K562 (cell line): ENCODE results near the gene TCEANC. TPM values are rescaled to one million over a fixed set of nuclear protein-coding genes. Genes with fewer than 3 reads are reported as not detected.

ENCODE experiments used
- HDAC2 ChIP-seq: fragments of 450-650 bp; IDR thresholded peaks from 2 replicates; pipeline ENCODE4 v1.6.1; 2016; ENCODE audit warnings: mild to moderate bottlenecking
- KDM2B ChIP-seq: fragments of 250-450 bp; sonication (Bioruptor Pico); IDR thresholded peaks from 2 replicates; pipeline ENCODE4 v1.8.0; 2021; ENCODE audit warnings: mild to moderate bottlenecking, moderate library complexity
- NFRKB ChIP-seq: fragments of 450-650 bp; IDR thresholded peaks from 2 replicates; pipeline ENCODE4 v1.6.1; 2016; ENCODE audit warnings: low read depth
- NR4A1 ChIP-seq, 2 experiments: fragments of 250-450 bp in 1 of 2; fragments of 450-650 bp in 1 of 2; sonication (Bioruptor Pico) in 1 of 2; IDR thresholded peaks; 2 replicates each; pipeline versions ENCODE4 v1.4.0 to v1.6.1; 2016 to 2020; ENCODE audit warnings: mild to moderate bottlenecking in 2 of 2, missing compliant biosample characterization in 1 of 2, missing genetic modification characterization in 1 of 2, moderate library complexity in 1 of 2
- NRF1 ChIP-seq, 2 experiments: fragments of 450-650 bp; IDR thresholded peaks in 1 of 2; conservative IDR thresholded peaks in 1 of 2; 2 replicates each; pipeline ENCODE4 v1.6.1; 2014; ENCODE audit warnings: mild to moderate bottlenecking in 2 of 2
- OTX1 ChIP-seq: fragments of 450-650 bp; formaldehyde crosslinking; IDR thresholded peaks from 2 replicates; pipeline ENCODE4 v1.4.0; 2022; ENCODE audit warnings: mild to moderate bottlenecking
- PHTF2 ChIP-seq: fragments of 250-450 bp; sonication (Bioruptor Pico); IDR thresholded peaks from 2 replicates; pipeline ENCODE4 v1.5.0; 2021; ENCODE audit warnings: mild to moderate bottlenecking
- POLR2AphosphoS5 ChIP-seq: IDR thresholded peaks from 2 replicates; pipeline ENCODE4 v1.6.1; 2011; ENCODE audit warnings: mild to moderate bottlenecking, low read depth, low read length, moderate library complexity; ENCODE audit not compliant: control insufficient read depth, insufficient read depth
- SLC30A9 ChIP-seq: fragments of 250-450 bp; sonication (Bioruptor Pico); IDR thresholded peaks from 2 replicates; pipeline ENCODE4 v1.8.0; 2022; ENCODE audit warnings: mild to moderate bottlenecking, moderate library complexity
- TSC22D4 ChIP-seq: fragments of 450-650 bp; IDR thresholded peaks from 2 replicates; pipeline ENCODE4 v1.6.1; 2016; ENCODE audit warnings: missing genetic modification characterization, missing biosample characterization, control low read depth
- ZNF668 ChIP-seq: fragments of 250-450 bp; sonication (Bioruptor Pico); IDR thresholded peaks from 2 replicates; pipeline ENCODE4 v1.8.0; 2022; ENCODE audit warnings: mild to moderate bottlenecking, inconsistent platforms
- polyA plus RNA-seq, 8 experiments: library from polyadenylated mRNA; depleted of rRNA in 4 of 8; stranded (reverse) in 5 of 8; unstranded in 3 of 8; fragments of >200 nt; fragmentation: Nextera tagmentation in 2 of 8; fragmentation: Illumina TruSeq in 1 of 8; extraction: Ambion mirVana in 2 of 8; extraction: Trizol in 1 of 8; gene quantifications; 2 replicates each; pipeline versions ENCODE4 v1.2.1 to v1.2.3, GENCODE V29; 2011 to 2014; ENCODE audit warnings: inconsistent platforms in 1 of 8, missing spikeins in 1 of 8
- total RNA-seq, 7 experiments: library from RNA; depleted of rRNA in 6 of 7; stranded (reverse); fragments of >200 nt in 6 of 7; fragmentation: Illumina TruSeq in 2 of 7; extraction: Trizol in 2 of 7; gene quantifications; 2 replicates each; pipeline versions ENCODE4 v1.2.1 to v1.2.3, GENCODE V29; 2011 to 2021; ENCODE audit warnings: low replicate concordance in 1 of 7
- TF ChIP-seq, protein P1 (sequence below): fragments of 250-450 bp; sonication (Bioruptor Pico); IDR thresholded peaks from 2 replicates; pipeline ENCODE4 v1.5.0; 2021
- TF ChIP-seq, protein P2 (sequence below): sonication (generic); formaldehyde crosslinking; IDR thresholded peaks from 2 replicates; pipeline ENCODE4 v1.5.0; 2020; ENCODE audit warnings: missing genetic modification reagents
- TF ChIP-seq, protein P3 (sequence below): sonication (generic); formaldehyde crosslinking; IDR thresholded peaks from 2 replicates; pipeline ENCODE4 v1.8.1; 2023; ENCODE audit warnings: mild to moderate bottlenecking, missing genetic modification reagents
- TF ChIP-seq, protein P4 (sequence below): fragments of 200-800 bp; sonication (Bioruptor generic); IDR thresholded peaks from 2 replicates; pipeline ENCODE4 v1.6.1; 2016; ENCODE audit warnings: missing genetic modification characterization, missing compliant biosample characterization
- TF ChIP-seq, protein P5 (sequence below): fragments of 450-650 bp; formaldehyde crosslinking; IDR thresholded peaks from 2 replicates; pipeline ENCODE4 v1.4.0; 2020; ENCODE audit warnings: mild to moderate bottlenecking, moderate library complexity

Gene TCEANC
- total and polyA plus RNA-seq, 9 of the 15 experiments (the other 6 are each of a cell fraction or from before 2014, with no cell fraction given) = 1.2 to 2.8 (median 2.0) TPM

DNA sequence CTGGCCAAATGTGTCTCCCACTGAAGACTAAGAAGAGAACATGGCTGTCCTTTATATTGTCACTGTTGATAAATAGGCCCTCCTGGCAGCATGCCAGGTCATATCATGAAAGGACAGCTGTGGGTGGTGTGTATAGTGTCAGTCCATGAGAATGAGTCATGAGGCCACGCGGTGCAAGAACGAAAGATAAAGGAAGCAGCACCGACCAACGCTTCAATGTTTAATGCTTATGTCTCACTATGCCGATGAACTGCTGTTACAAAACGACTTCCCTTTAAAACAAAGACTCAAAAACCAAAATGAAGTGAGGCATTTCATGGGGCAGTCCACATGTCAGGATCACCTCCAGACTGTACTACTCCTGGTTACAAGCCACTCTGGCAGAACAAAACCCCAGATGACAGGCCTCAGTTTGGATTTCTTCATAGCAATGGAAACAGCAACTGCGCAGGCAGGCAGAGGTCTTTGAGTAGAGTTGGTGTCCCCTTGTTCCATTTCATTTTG is 5.2 kb upstream of the TCEANC start (continued):
- TF ChIP-seq, protein P1, sequence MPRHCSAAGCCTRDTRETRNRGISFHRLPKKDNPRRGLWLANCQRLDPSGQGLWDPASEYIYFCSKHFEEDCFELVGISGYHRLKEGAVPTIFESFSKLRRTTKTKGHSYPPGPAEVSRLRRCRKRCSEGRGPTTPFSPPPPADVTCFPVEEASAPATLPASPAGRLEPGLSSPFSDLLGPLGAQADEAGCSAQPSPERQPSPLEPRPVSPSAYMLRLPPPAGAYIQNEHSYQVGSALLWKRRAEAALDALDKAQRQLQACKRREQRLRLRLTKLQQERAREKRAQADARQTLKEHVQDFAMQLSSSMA (CRISPR knock-in tag) = no peak
- TF ChIP-seq NFRKB = peak; percentile 84; the same call in 1 of the 2 replicates
- TF ChIP-seq KDM2B (CRISPR knock-in tag) = no peak
- TF ChIP-seq, protein P2, sequence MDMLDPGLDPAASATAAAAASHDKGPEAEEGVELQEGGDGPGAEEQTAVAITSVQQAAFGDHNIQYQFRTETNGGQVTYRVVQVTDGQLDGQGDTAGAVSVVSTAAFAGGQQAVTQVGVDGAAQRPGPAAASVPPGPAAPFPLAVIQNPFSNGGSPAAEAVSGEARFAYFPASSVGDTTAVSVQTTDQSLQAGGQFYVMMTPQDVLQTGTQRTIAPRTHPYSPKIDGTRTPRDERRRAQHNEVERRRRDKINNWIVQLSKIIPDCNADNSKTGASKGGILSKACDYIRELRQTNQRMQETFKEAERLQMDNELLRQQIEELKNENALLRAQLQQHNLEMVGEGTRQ (CRISPR knock-in tag) = peak; percentile 67
- no peak for TF ChIP-seq TSC22D4 (tag)
- TF ChIP-seq, protein P3, sequence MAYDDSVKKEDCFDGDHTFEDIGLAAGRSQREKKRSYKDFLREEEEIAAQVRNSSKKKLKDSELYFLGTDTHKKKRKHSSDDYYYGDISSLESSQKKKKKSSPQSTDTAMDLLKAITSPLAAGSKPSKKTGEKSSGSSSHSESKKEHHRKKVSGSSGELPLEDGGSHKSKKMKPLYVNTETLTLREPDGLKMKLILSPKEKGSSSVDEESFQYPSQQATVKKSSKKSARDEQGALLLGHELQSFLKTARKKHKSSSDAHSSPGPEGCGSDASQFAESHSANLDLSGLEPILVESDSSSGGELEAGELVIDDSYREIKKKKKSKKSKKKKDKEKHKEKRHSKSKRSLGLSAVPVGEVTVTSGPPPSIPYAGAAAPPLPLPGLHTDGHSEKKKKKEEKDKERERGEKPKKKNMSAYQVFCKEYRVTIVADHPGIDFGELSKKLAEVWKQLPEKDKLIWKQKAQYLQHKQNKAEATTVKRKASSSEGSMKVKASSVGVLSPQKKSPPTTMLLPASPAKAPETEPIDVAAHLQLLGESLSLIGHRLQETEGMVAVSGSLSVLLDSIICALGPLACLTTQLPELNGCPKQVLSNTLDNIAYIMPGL = no peak
- TF ChIP-seq NRF1 (conservative IDR thresholded peaks at IDR 0.05 in 1 of 2, IDR thresholded peaks at IDR 0.05 in 1 of 2) = peak; percentile 27 to 57; a peak in 3 of 4 replicates
- peak; percentile 75; the same call in 1 of the 2 replicates for TF ChIP-seq OTX1 (CRISPR knock-in tag)
- TF ChIP-seq, protein P4, sequence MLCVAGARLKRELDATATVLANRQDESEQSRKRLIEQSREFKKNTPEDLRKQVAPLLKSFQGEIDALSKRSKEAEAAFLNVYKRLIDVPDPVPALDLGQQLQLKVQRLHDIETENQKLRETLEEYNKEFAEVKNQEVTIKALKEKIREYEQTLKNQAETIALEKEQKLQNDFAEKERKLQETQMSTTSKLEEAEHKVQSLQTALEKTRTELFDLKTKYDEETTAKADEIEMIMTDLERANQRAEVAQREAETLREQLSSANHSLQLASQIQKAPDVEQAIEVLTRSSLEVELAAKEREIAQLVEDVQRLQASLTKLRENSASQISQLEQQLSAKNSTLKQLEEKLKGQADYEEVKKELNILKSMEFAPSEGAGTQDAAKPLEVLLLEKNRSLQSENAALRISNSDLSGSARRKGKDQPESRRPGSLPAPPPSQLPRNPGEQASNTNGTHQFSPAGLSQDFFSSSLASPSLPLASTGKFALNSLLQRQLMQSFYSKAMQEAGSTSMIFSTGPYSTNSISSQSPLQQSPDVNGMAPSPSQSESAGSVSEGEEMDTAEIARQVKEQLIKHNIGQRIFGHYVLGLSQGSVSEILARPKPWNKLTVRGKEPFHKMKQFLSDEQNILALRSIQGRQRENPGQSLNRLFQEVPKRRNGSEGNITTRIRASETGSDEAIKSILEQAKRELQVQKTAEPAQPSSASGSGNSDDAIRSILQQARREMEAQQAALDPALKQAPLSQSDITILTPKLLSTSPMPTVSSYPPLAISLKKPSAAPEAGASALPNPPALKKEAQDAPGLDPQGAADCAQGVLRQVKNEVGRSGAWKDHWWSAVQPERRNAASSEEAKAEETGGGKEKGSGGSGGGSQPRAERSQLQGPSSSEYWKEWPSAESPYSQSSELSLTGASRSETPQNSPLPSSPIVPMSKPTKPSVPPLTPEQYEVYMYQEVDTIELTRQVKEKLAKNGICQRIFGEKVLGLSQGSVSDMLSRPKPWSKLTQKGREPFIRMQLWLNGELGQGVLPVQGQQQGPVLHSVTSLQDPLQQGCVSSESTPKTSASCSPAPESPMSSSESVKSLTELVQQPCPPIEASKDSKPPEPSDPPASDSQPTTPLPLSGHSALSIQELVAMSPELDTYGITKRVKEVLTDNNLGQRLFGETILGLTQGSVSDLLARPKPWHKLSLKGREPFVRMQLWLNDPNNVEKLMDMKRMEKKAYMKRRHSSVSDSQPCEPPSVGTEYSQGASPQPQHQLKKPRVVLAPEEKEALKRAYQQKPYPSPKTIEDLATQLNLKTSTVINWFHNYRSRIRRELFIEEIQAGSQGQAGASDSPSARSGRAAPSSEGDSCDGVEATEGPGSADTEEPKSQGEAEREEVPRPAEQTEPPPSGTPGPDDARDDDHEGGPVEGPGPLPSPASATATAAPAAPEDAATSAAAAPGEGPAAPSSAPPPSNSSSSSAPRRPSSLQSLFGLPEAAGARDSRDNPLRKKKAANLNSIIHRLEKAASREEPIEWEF = peak; percentile 84
- TF ChIP-seq HDAC2 = peak; percentile 59
- TF ChIP-seq PHTF2 (CRISPR knock-in tag) = no peak
- TF ChIP-seq NR4A1 (CRISPR knock-in tag; IDR thresholded peaks at IDR 0.05) = peak; percentile 33; the same call in 1 of the 2 replicates
- TF ChIP-seq NR4A1 (tag; IDR thresholded peaks at IDR 0.05) = no peak
- TF ChIP-seq, protein P5, sequence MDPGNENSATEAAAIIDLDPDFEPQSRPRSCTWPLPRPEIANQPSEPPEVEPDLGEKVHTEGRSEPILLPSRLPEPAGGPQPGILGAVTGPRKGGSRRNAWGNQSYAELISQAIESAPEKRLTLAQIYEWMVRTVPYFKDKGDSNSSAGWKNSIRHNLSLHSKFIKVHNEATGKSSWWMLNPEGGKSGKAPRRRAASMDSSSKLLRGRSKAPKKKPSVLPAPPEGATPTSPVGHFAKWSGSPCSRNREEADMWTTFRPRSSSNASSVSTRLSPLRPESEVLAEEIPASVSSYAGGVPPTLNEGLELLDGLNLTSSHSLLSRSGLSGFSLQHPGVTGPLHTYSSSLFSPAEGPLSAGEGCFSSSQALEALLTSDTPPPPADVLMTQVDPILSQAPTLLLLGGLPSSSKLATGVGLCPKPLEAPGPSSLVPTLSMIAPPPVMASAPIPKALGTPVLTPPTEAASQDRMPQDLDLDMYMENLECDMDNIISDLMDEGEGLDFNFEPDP (CRISPR knock-in tag) = no peak
- TF ChIP-seq ZNF668 = no peak
- no peak for TF ChIP-seq SLC30A9 (CRISPR knock-in tag)
- TF ChIP-seq POLR2AphosphoS5 = peak; percentile 94
